BLaER1 (cell line): Measurements from ENCODE around the gene FRMD1.

Experiments
- H3K27ac ChIP-seq: shearing (Covaris generic); formaldehyde crosslinking; 2 replicates; pipeline ENCODE4 v1.8.1; 2022
- H3K27me3 ChIP-seq: shearing (Covaris generic); formaldehyde crosslinking; 2 replicates; pipeline ENCODE4 v1.8.1; 2022
- H3K36me3 ChIP-seq: shearing (Covaris generic); formaldehyde crosslinking; 2 replicates; pipeline ENCODE4 v1.8.1; 2022
- H3K4me1 ChIP-seq: shearing (Covaris generic); formaldehyde crosslinking; 2 replicates; pipeline ENCODE4 v1.8.1; 2022
- H3K4me2 ChIP-seq: shearing (Covaris generic); formaldehyde crosslinking; 2 replicates; pipeline ENCODE4 v1.8.1; 2022
- H3K4me3 ChIP-seq: shearing (Covaris generic); formaldehyde crosslinking; 2 replicates; pipeline ENCODE4 v1.8.1; 2022
- H3K9ac ChIP-seq: shearing (Covaris generic); formaldehyde crosslinking; 2 replicates; pipeline ENCODE4 v1.8.1; 2022
- H3K9me3 ChIP-seq: shearing (Covaris generic); formaldehyde crosslinking; 2 replicates; pipeline ENCODE4 v1.8.1; 2022
- H4K20me1 ChIP-seq: shearing (Covaris generic); formaldehyde crosslinking; 2 replicates; pipeline ENCODE4 v1.8.1; 2022
- Cebpa-rat ChIP-seq: shearing (Covaris generic); IDR thresholded peaks from 2 replicates; pipeline ENCODE4 v1.8.1; 2022

Gene FRMD1

DNA sequence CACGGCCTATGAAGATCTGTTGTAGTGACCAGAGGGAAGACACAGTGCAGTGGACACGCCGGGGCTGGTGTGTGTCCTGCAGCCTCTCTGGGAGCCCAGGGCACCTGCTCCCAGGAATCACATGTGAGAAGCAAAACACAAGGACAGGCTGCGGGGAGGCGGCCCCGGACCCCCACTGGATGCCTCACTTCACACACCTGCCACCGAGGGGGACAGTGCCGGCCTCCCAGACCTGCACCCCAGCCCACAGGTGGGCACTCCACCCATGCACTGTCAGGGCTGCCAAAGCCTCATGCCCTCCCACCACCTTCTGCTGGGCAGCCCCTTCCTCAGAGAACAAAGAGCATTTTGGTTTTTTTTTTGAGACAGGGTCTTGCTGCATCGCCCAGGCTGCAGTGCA, 27.4 kb downstream of the FRMD1 start:
- no peaks in the 10 kb centered on the region for H3K36me3 ChIP-seq
- H3K27ac ChIP-seq, result no peak overlapping the region
- H3K9ac ChIP-seq, result no peak overlapping the region
- no peaks in the 10 kb centered on the region for H3K9me3 ChIP-seq
- H4K20me1 ChIP-seq, result no peaks in the 10 kb centered on the region
- peaks cover 65% of the 10 kb centered on the region for H3K4me1 ChIP-seq
- H3K27me3 ChIP-seq, result no peaks in the 10 kb centered on the region
- H3K4me3 ChIP-seq, result no peak overlapping the region
- no peak for TF ChIP-seq Cebpa-rat
- 0 out of 2 replicates have a peak overlapping the region, but pooled peaks have one; percentile 92 for H3K4me2 ChIP-seq

DNA sequence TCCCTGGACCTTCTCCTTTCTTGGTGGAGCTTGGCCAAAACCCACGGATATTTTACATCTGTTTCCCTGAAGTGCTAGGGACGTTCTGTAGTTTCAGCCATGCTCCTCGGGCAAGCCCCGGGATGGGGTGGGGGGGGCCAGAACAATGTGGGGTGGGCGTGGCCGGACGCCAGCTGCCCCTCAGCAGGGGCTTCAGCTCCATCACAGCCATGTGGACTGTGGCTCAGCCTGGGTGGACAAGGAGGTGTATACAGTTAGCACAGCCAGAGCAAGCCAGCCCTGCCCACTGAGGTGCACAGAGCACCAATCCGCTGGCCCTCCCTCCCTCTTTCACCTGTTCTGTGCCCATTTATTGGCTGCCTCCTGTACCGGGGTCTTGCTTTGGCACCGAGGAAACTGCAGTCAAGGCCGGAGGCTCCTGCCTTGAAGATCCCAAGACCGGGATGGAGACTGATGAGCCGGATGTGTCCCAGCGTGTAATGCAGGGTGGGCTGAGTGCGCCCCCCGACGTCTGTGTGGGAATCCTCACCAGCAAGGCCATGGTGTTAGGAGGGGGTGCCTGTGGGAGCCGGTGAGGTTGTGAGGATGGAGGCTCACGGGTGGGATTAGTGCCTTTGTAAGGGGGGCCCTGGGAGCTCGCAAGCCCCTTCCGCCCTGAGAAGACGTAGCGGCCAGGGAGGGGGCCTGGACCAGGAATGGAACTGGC, 28.0 kb downstream of the FRMD1 start:
- no peak overlapping the region for H3K9ac ChIP-seq
- H4K20me1 ChIP-seq, result no peaks in the 10 kb centered on the region
- peak overlapping the region; percentile 92 for H3K4me2 ChIP-seq
- TF ChIP-seq Cebpa-rat, result no peak
- H3K4me3 ChIP-seq, result no peak overlapping the region
- H3K36me3 ChIP-seq, result no peaks in the 10 kb centered on the region
- H3K27ac ChIP-seq, result no peak overlapping the region
- no peaks in the 10 kb centered on the region for H3K27me3 ChIP-seq
- peaks cover 66% of the 10 kb centered on the region for H3K4me1 ChIP-seq
- H3K9me3 ChIP-seq, result no peaks in the 10 kb centered on the region

DNA sequence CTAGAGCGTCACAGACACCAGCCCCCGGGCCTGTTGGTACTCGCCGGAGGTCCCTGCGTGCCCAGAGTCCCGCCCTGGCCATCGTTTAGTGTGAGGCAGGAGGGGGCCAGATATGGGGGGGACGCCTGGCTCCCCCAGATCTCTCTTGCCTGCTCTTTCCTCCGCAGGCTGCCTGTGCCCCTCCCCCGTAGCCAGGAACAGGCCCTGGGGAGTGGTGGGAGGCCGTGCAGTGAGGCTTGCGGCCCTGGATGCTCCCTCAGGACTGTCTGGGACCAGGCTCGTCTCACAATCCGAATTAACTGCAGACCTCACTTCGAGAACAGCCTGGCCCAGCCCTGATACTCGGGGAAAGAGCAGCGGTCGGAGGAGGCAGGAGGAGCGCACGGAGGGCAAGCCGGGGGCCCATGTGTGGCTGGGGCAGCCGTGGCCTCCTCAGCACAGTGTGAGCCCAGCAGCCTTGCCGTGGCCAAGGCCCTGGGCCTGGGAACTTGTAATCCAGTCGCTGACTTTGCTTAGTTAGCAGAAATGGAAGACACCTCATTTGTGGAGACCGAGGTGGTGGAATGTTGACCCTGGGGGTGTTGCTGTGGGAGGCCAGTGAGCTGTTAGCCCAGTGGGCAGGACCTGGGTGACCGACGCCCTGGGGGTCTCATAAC, 28.7 kb downstream of the FRMD1 start:
- H3K36me3 ChIP-seq, result no peaks in the 10 kb centered on the region
- H3K27ac ChIP-seq, result peak overlapping the region; percentile 45
- H3K4me2 ChIP-seq, result peak overlapping the region; percentile 92
- peaks cover 66% of the 10 kb centered on the region for H3K4me1 ChIP-seq
- no peaks in the 10 kb centered on the region for H3K27me3 ChIP-seq
- no peaks in the 10 kb centered on the region for H4K20me1 ChIP-seq
- H3K4me3 ChIP-seq, result no peak overlapping the region
- TF ChIP-seq Cebpa-rat, result no peak
- no peaks in the 10 kb centered on the region for H3K9me3 ChIP-seq
- H3K9ac ChIP-seq, result no peak overlapping the region; the same call in 1 of the 2 replicates

DNA sequence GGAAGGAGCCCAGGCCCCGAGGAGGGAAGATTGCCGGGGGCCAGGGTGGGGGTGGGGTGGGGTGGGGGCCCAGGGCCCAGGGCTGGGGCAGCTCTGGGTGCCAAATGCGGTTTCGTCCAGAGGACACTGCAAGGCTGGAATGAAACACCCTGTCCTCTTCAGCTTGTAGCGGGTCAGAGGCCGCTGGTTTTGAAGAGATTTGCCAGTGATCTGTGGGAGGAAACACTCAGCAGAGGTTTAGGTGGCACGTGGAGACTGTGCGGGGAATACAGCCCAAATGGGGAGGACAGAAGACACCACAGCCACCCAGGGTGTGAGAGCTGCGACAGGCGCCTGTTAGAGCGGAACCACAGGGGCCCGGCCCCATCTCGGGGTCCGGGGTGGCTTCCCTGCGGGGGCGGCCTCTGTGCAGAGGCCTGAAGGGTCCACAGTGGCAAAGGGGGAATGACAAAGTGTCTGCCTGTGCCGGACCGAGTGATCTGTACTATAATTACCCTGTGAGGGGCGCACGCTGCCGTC, 29.2 kb downstream of the FRMD1 start:
- Histone ChIP-seq H3K9me3 (no peaks in the 10 kb centered on the region), H3K4me2 (peak overlapping the region; percentile 92), H3K36me3 (no peaks in the 10 kb centered on the region), H4K20me1 (no peaks in the 10 kb centered on the region), H3K4me1 (peaks cover 66% of the 10 kb centered on the region), H3K27me3 (no peaks in the 10 kb centered on the region), H3K27ac (peak overlapping the region; percentile 45), H3K9ac (no peak overlapping the region; the same call in 1 of the 2 replicates), H3K4me3 (no peak overlapping the region)
- TF ChIP-seq Cebpa-rat, result no peak

DNA sequence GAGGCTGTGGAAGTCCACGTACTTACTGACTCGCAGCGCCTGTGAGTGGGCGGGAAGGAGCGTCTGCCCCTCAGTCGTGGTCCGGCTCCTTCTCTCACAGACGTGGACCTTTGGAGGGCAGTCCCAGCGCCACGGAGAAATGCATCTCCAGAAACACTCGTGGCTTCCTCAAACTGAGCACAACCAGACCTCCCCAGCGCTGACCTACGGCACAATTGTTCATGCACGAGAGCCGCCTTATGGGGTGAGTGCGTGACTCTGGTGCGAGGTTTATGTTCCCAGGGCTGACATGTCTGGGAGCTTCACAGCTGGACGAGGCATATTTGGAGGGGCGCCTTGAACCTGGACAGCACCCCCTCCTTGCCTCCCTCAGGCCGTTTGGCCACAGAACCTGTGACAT, 29.7 kb downstream of the FRMD1 start:
- Histone ChIP-seq H3K27ac (no peak overlapping the region), H3K27me3 (no peaks in the 10 kb centered on the region), H3K4me3 (no peak overlapping the region), H3K36me3 (no peaks in the 10 kb centered on the region), H4K20me1 (no peaks in the 10 kb centered on the region), H3K4me2 (peak overlapping the region; percentile 92), H3K4me1 (peaks cover 66% of the 10 kb centered on the region), H3K9me3 (no peaks in the 10 kb centered on the region), H3K9ac (no peak overlapping the region)
- TF ChIP-seq Cebpa-rat, result no peak

DNA sequence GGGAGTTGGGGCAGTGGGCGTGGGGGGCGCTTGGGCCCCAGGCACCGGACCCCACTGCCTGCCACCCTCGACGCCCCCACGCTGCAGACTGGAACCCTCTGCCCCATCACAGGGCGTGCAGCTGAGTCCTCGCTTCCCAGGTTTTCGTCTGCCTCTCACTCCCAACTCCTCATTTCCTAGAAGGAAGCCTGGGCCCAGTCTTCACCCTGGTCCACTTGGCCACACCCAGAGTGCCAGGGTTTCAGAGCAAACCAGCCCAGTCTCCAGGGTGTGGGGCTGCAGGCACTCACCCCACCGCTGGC, 30.3 kb downstream of the FRMD1 start:
- peaks cover 66% of the 10 kb centered on the region for H3K4me1 ChIP-seq
- H3K4me2 ChIP-seq, result peak overlapping the region; percentile 92; the same call in 1 of the 2 replicates
- no peaks in the 10 kb centered on the region for H3K36me3 ChIP-seq
- H3K9ac ChIP-seq, result no peak overlapping the region
- H3K9me3 ChIP-seq, result no peaks in the 10 kb centered on the region
- H3K27ac ChIP-seq, result no peak overlapping the region
- no peak for TF ChIP-seq Cebpa-rat
- H3K27me3 ChIP-seq, result no peaks in the 10 kb centered on the region
- H4K20me1 ChIP-seq, result no peaks in the 10 kb centered on the region
- no peak overlapping the region for H3K4me3 ChIP-seq

DNA sequence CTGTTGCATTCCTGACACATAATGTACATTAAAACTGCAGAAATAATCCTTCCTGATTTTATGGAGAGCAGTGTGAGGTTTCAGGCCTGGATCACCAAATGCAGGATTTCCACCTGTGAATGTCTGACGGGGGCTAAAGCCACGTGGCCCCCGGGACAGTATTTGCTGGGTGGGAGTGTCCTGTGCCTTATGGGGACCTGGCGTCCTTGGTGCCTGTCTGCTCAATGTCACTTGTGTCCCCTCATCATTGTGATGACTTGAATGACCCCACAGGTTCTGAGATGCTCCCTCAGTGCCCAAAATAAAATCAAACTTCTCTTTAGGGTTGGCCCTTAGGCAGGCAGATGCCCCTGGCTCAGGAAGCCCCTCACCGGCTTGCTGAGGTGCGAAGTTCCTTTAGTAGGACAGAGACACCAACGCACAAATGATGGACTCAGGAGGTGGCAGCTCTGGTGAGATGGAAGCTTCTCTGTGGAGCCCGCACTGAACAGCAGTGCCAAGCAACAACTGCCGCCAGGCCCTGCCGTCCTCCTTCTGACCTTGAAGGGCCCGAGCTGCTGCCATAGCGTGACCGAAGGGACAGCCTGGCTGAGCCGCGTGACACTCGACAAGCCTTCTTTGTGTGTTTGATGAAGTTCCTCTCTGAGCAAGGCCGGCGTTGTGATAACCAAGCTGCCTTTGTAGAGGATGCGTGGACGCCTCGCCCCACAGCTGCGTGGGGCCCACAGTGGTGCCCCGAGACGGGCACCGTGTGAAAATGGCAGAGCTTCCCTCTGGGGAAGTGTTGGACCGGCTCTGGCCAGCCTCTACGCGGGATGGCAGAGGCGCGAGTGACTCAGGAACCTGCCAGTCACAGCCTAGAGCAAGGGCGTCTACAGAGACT, 30.9 kb downstream of the FRMD1 start:
- peak overlapping the region; percentile 92; the same call in 1 of the 2 replicates for H3K4me2 ChIP-seq
- no peaks in the 10 kb centered on the region for H3K36me3 ChIP-seq
- TF ChIP-seq Cebpa-rat, result no peak
- no peaks in the 10 kb centered on the region for H3K27me3 ChIP-seq
- no peaks in the 10 kb centered on the region for H4K20me1 ChIP-seq
- no peak overlapping the region for H3K27ac ChIP-seq
- no peak overlapping the region for H3K4me3 ChIP-seq
- no peaks in the 10 kb centered on the region for H3K9me3 ChIP-seq
- peaks cover 71% of the 10 kb centered on the region for H3K4me1 ChIP-seq
- H3K9ac ChIP-seq, result no peak overlapping the region

DNA sequence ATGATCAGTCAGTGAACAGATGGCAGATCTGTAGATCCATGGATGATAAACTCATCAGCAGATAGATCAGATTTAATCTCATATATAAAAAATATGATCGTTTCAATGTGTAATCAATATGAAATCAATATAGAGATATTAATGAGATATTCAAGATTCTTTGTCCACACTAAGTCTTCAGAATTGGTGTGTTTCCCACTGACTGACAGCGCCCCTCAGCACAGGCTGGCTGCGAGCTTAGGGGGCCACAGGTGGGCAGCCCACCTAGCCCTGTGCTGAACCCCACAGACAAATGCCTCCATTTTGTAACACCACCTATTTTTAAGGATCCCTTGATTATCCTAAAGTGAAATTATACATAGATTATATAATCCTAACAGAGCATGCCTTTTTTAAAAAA, 32.3 kb downstream of the FRMD1 start:
- Histone ChIP-seq H3K9ac (no peak overlapping the region), H3K36me3 (no peaks in the 10 kb centered on the region), H3K4me3 (no peak overlapping the region), H4K20me1 (no peaks in the 10 kb centered on the region), H3K27me3 (no peaks in the 10 kb centered on the region), H3K4me1 (peaks cover 85% of the 10 kb centered on the region), H3K4me2 (no peak overlapping the region), H3K9me3 (no peaks in the 10 kb centered on the region), H3K27ac (no peak overlapping the region)
- no peak for TF ChIP-seq Cebpa-rat

DNA sequence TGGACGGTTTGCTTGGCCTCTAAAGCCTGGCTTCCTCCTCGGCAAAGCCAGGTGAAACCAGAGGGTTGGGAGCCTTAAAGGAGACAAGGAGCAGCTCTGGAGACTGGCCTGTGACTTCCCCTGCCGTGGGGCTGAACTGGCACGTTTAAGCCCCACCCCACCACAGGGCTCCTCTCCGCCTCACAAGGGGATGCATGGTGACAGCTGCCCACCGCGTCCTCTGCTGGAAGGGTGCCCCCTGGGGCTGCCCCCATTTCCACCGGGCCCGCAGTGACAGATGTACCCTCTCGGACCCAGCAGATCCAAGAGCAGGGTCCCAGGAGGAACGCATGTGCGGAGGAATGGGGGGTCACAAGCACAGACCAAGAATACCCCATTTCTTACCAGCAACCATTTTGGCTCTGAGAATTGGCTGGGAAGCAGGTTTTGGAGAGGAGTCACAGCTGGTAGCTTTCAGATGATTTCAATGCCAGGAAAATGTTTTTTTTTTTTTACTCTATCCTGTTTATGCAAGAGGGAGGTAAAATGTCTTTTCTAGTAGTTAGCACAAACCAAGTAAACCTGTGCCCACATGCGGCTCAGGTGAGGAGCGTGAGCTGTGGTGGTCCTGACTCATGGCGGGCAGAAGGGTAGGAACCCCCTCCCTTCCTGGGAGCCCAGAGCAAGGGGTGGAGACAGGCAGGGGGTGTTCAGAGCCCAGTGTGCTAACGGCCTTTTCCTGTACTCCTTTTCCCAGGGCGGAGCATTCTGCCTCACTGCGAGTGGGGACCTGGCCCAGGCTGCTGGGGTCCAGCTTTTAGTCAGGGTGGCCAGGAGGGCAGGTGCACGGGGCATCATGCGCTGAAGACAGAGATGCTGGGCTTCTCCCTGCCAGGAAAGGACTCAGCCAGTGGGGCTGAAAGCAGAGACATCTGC, 33.0 kb downstream of the FRMD1 start:
- no peaks in the 10 kb centered on the region for H3K27me3 ChIP-seq
- H3K4me2 ChIP-seq, result peak overlapping the region; percentile 87
- 0 out of 2 replicates have a peak overlapping the region, but pooled peaks have one; percentile 7 for H3K9ac ChIP-seq
- peaks cover 3% of the 10 kb centered on the region for H3K9me3 ChIP-seq
- no peaks in the 10 kb centered on the region for H4K20me1 ChIP-seq
- no peak for TF ChIP-seq Cebpa-rat
- peaks cover 87% of the 10 kb centered on the region for H3K4me1 ChIP-seq
- no peak overlapping the region for H3K4me3 ChIP-seq
- H3K36me3 ChIP-seq, result no peaks in the 10 kb centered on the region
- H3K27ac ChIP-seq, result peak overlapping the region; percentile 62
